Measurements from ENCODE around the gene RFNG. TPM values are rescaled to one million over a fixed set of nuclear protein-coding genes. Genes with fewer than 3 reads are reported as not detected.

RFNG gene
- total and polyA plus RNA-seq, 10 of the 15 experiments (the other 5 are each of a cell fraction or from before 2014, with no cell fraction given) = 0.10 to 19.6 (median 6.2) TPM

DNA sequence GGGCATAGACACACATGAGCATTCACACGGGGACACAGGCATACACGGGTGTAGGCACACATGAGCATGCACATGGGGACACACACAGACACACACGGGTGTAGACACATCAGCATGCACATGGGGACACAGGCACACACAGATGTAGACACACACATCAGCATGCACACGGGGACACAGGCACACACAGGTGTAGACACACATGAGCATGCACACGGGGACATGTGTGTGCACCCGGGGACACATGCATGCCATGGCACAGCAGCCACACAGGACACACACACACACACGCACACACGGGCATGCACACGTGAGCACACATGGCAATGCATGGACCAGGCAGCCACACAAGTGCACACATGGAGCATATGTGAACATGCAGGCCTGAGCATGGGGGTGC is 9.0 kb downstream of the RFNG start:
- Histone ChIP-seq H4K20me1 (ENCODE audit: control insufficient read depth, insufficient read depth) (no peaks in the 10 kb centered on the region), H3K27me3 (replicated peaks in 1 of 2; ENCODE audit: control insufficient read depth in 2 of 2, insufficient read depth in 2 of 2, low read length in 1 of 2) (no peaks in the 10 kb centered on the region), H3K4me1 (ENCODE audit: control insufficient read depth, insufficient read depth, low read length) (peaks cover 4% of the 10 kb centered on the region), H3K36me3 (ENCODE audit: control insufficient read depth in 2 of 2, insufficient read depth in 2 of 2, low read length in 1 of 2) (no peaks in the 10 kb centered on the region), H2AFZ (ENCODE audit: control insufficient read depth, low read depth, low read length) (no peak overlapping the region), H3K27ac (ENCODE audit: control insufficient read depth, insufficient read depth) (no peak overlapping the region), H3K4me2 (ENCODE audit: control insufficient read depth, insufficient read depth) (no peak overlapping the region), H3K9me3 (replicated peaks; ENCODE audit: control insufficient read depth, insufficient read depth, low read length) (no peaks in the 10 kb centered on the region), H3K4me3 (no peak overlapping the region), H3K79me2 (ENCODE audit: control insufficient read depth, insufficient read depth, low read length) (no peaks in the 10 kb centered on the region), H3K9ac (ENCODE audit: control insufficient read depth, insufficient read depth, low read length) (no peak overlapping the region)
- no TSS peak for BruUV-seq (replicated peaks)
- intact Hi-C loops (cut with micrococcal nuclease; ENCODE audit: unreplicated experiment) = no loop called here
- ChIA-PET RAD21 (ENCODE audit: unreplicated experiment) (no interaction called here), POLR2A (no interaction called here), SMC1A (ENCODE audit: uncharacterized antibody, unreplicated experiment) (no interaction called here), CTCF (no interaction called here)
- FAIRE-seq (no peak), ATAC-seq (no peak), DNase-seq (ENCODE audit: low read depth, low spot score) (no peak)
- in situ Hi-C loops (cut with MboI) = no loop called here
- 22% methylated on average over 9 of the region's 9 CpGs for WGBS (ENCODE audit: insufficient coverage, insufficient replicate concordance, low lambda C conversion rate, missing lambda C conversion rate)
- TF ChIP-seq KAT2A (conservative IDR thresholded peaks at IDR 0.05; ENCODE audit: control insufficient read depth, low read depth, low read length) (no peak), DPF2 (IDR thresholded peaks at IDR 0.05) (no peak), E2F4 (IDR thresholded peaks at IDR 0.05; ENCODE audit: low read depth, low read length) (no peak), REST (IDR thresholded peaks at IDR 0.05; ENCODE audit: low read depth, low read length) (no peak), ZNF622 (IDR thresholded peaks at IDR 0.05) (no peak), NR2F1 (conservative IDR thresholded peaks at IDR 0.05) (no peak), RAD51 (IDR thresholded peaks at IDR 0.05) (no peak), JUNB (IDR thresholded peaks at IDR 0.05) (no peak)
- TF ChIP-seq, protein P1, sequence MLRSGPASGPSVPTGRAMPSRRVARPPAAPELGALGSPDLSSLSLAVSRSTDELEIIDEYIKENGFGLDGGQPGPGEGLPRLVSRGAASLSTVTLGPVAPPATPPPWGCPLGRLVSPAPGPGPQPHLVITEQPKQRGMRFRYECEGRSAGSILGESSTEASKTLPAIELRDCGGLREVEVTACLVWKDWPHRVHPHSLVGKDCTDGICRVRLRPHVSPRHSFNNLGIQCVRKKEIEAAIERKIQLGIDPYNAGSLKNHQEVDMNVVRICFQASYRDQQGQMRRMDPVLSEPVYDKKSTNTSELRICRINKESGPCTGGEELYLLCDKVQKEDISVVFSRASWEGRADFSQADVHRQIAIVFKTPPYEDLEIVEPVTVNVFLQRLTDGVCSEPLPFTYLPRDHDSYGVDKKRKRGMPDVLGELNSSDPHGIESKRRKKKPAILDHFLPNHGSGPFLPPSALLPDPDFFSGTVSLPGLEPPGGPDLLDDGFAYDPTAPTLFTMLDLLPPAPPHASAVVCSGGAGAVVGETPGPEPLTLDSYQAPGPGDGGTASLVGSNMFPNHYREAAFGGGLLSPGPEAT (IDR thresholded peaks at IDR 0.05; ENCODE audit: low read depth) = no peak
- TF ChIP-seq, protein P2, sequence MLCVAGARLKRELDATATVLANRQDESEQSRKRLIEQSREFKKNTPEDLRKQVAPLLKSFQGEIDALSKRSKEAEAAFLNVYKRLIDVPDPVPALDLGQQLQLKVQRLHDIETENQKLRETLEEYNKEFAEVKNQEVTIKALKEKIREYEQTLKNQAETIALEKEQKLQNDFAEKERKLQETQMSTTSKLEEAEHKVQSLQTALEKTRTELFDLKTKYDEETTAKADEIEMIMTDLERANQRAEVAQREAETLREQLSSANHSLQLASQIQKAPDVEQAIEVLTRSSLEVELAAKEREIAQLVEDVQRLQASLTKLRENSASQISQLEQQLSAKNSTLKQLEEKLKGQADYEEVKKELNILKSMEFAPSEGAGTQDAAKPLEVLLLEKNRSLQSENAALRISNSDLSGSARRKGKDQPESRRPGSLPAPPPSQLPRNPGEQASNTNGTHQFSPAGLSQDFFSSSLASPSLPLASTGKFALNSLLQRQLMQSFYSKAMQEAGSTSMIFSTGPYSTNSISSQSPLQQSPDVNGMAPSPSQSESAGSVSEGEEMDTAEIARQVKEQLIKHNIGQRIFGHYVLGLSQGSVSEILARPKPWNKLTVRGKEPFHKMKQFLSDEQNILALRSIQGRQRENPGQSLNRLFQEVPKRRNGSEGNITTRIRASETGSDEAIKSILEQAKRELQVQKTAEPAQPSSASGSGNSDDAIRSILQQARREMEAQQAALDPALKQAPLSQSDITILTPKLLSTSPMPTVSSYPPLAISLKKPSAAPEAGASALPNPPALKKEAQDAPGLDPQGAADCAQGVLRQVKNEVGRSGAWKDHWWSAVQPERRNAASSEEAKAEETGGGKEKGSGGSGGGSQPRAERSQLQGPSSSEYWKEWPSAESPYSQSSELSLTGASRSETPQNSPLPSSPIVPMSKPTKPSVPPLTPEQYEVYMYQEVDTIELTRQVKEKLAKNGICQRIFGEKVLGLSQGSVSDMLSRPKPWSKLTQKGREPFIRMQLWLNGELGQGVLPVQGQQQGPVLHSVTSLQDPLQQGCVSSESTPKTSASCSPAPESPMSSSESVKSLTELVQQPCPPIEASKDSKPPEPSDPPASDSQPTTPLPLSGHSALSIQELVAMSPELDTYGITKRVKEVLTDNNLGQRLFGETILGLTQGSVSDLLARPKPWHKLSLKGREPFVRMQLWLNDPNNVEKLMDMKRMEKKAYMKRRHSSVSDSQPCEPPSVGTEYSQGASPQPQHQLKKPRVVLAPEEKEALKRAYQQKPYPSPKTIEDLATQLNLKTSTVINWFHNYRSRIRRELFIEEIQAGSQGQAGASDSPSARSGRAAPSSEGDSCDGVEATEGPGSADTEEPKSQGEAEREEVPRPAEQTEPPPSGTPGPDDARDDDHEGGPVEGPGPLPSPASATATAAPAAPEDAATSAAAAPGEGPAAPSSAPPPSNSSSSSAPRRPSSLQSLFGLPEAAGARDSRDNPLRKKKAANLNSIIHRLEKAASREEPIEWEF (IDR thresholded peaks at IDR 0.05; ENCODE audit: insufficient replicate concordance, low read depth, low read length) = no peak
- TF ChIP-seq, protein P3, sequence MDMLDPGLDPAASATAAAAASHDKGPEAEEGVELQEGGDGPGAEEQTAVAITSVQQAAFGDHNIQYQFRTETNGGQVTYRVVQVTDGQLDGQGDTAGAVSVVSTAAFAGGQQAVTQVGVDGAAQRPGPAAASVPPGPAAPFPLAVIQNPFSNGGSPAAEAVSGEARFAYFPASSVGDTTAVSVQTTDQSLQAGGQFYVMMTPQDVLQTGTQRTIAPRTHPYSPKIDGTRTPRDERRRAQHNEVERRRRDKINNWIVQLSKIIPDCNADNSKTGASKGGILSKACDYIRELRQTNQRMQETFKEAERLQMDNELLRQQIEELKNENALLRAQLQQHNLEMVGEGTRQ (IDR thresholded peaks at IDR 0.05; ENCODE audit: borderline replicate concordance, low read depth, low read length) = no peak
